GM12873 (cell line): ENCODE results near the gene TRIM38.

Experiments
- CTCF ChIP-seq: IDR thresholded peaks from 2 replicates; pipeline ENCODE4 v1.5.1; 2012; ENCODE audit warnings: low read depth, mild to moderate bottlenecking, moderate library complexity, low read length, control low read depth; ENCODE audit not compliant: insufficient read depth; ENCODE audit errors: missing control alignments

The TRIM38 gene

GRCh38 chr6:26024651-26025046 lies 62.0 kb downstream of the TRIM38 start:
- no peak for TF ChIP-seq CTCF

GRCh38 chr6:26025047-26025893 lies 62.7 kb downstream of the TRIM38 start:
- TF ChIP-seq CTCF: no peak

- peak; percentile 93 for TF ChIP-seq CTCF
Measured at GRCh38 chr6:26025894-26026832, 63.6 kb downstream of the TRIM38 start.

- no peak for TF ChIP-seq CTCF
Measured at GRCh38 chr6:26026833-26027490, 64.4 kb downstream of the TRIM38 start.

- TF ChIP-seq CTCF: no peak
Measured at GRCh38 chr6:26027491-26028211, 65.0 kb downstream of the TRIM38 start.

- no peak for TF ChIP-seq CTCF
Measured at GRCh38 chr6:26028212-26028745, 65.7 kb downstream of the TRIM38 start.
